Measurements from ENCODE around the gene PPP4R3A. TPM values are rescaled to one million over a fixed set of nuclear protein-coding genes. Genes with fewer than 3 reads are reported as not detected.
A peak's percentile ranks its signal among the peaks of the same experiment; 100 is the strongest.

PPP4R3A gene
- total and polyA plus RNA-seq, 2 of the 4 experiments (the other 2 are of a cell fraction), result 28.2 to 28.9 TPM

DNA sequence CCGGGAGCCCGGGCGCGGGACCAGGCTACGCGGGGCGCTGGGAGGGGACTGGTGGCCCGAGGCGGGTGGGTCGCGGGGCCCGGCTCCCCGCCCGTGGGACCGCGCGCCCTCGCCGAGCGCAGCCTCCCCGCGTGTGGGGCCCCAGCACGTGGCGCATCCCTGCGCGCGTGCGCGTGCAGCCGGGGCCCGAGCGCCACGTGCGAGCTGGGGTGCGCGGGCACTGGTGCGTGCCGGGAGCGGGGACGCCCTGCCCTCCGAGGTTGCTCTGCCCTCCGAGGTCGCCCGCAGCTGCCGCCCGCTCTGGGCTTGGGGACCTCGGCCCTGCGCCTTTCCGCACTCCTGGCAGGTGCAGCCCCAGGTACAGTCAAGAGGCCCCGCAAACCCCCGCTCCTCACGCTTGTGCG lies 92.1 kb downstream of the PPP4R3A start:
- H2BK15ac ChIP-seq (ENCODE audit: low read depth, low read length), result no peak overlapping the region
- no peak overlapping the region for H3K27ac ChIP-seq (ENCODE audit: insufficient read depth, low read length)
- no peak for DNase-seq
- H3K56ac ChIP-seq (ENCODE audit: extremely low read depth, insufficient read depth, low read length), result no peak overlapping the region
- intact Hi-C loops (cut with micrococcal nuclease) (loop anchor here (1.0 kb wide), 1 partner anchor 95 kb away; no protein-coding TSS in a partner anchor), dilution Hi-C loops (cut with HindIII; ENCODE audit: low sequenced_read_pairs, unreplicated experiment) (no loop called here), in situ Hi-C loops (cut with MboI; ENCODE audit: low sequenced_read_pairs) (no loop called here)
- H3K36me3 ChIP-seq (ENCODE audit: control insufficient read depth, insufficient read depth, low read length), result no peaks in the 10 kb centered on the region
- no peak overlapping the region for H2BK5ac ChIP-seq (ENCODE audit: low read depth, low read length, poor library complexity, severe bottlenecking)
- H2BK120ac ChIP-seq (ENCODE audit: low read depth, low read length), result no peak overlapping the region
- TF ChIP-seq POLR2A (IDR thresholded peaks at IDR 0.05; ENCODE audit: low read depth, low read length) (no peak), FOS (IDR thresholded peaks at IDR 0.05; ENCODE audit: low read depth, low read length) (no peak), BHLHE40 (IDR thresholded peaks at IDR 0.05; ENCODE audit: low read depth, low read length) (0 out of 2 replicates have a peak, but pooled peaks have one; percentile 7), RAD21 (IDR thresholded peaks at IDR 0.05; ENCODE audit: low read length) (no peak), MAFK (IDR thresholded peaks at IDR 0.05; ENCODE audit: low read depth, low read length) (no peak), CEBPB (IDR thresholded peaks at IDR 0.05; ENCODE audit: low read depth, low read length) (no peak), NFE2L2 (IDR thresholded peaks at IDR 0.05; ENCODE audit: low read depth, low read length) (no peak), MAZ (IDR thresholded peaks at IDR 0.05; ENCODE audit: borderline replicate concordance, low read depth, low read length) (no peak), RCOR1 (IDR thresholded peaks at IDR 0.05; ENCODE audit: insufficient replicate concordance, low read length) (no peak), RFX5 (IDR thresholded peaks at IDR 0.05; ENCODE audit: low read depth, low read length) (no peak), CTCF (conservative IDR thresholded peaks at IDR 0.05; ENCODE audit: low read depth, low read length) (no peak)
- TF ChIP-seq, protein P1, sequence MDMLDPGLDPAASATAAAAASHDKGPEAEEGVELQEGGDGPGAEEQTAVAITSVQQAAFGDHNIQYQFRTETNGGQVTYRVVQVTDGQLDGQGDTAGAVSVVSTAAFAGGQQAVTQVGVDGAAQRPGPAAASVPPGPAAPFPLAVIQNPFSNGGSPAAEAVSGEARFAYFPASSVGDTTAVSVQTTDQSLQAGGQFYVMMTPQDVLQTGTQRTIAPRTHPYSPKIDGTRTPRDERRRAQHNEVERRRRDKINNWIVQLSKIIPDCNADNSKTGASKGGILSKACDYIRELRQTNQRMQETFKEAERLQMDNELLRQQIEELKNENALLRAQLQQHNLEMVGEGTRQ (IDR thresholded peaks at IDR 0.05; ENCODE audit: low read depth, low read length), result peak; percentile 55; the same call in 1 of the 2 replicates
- ATAC-seq (ENCODE audit: low read depth), result peak; percentile 21
- CTCF ChIA-PET, result interaction anchor here (0.6 to 2.5 kb wide), 3 partner anchors 32 to 94 kb away, joined by 4 to 9 read pairs (median 7); no protein-coding TSS in a partner anchor
- no peak overlapping the region for H3K4me3 ChIP-seq (ENCODE audit: insufficient read depth, low read depth, low read length)
- no peaks in the 10 kb centered on the region for H3K9me3 ChIP-seq (ENCODE audit: control insufficient read depth, insufficient read depth, low read length)
- no peak overlapping the region for H4K91ac ChIP-seq (ENCODE audit: insufficient read depth, low read depth, low read length)
- H3K23ac ChIP-seq (ENCODE audit: low read depth, low read length), result no peak overlapping the region
- no peak overlapping the region for H3K4ac ChIP-seq (ENCODE audit: low read depth, low read length)
- no peak overlapping the region for H4K5ac ChIP-seq (ENCODE audit: low read depth, low read length)
- no peak overlapping the region for H2AK5ac ChIP-seq (ENCODE audit: low read depth, low read length)
- WGBS, 2 experiments (ENCODE audit: extremely low coverage in 2 of 2, insufficient read length in 1 of 2), result 1% methylated on average over 23 of the region's 53 CpGs; no CpG with 5 or more reads in 1 of the 2 experiments
- no peak overlapping the region for H3K14ac ChIP-seq (replicated peaks; ENCODE audit: low read depth, low read length)
- H2AK9ac ChIP-seq (replicated peaks; ENCODE audit: low read depth, low read length, poor library complexity), result peak overlapping the region; percentile 37
- no peak overlapping the region for H3K9ac ChIP-seq (ENCODE audit: low read depth, low read length)
- no TSS peak for BruUV-seq (replicated peaks)
- no peaks in the 10 kb centered on the region for H3K79me1 ChIP-seq (ENCODE audit: low read depth in 1 of 2, low read length in 2 of 2)
- no peaks in the 10 kb centered on the region for H3K9me1 ChIP-seq (ENCODE audit: insufficient read depth, low read length)
- no peak overlapping the region for H3K18ac ChIP-seq (ENCODE audit: low read depth, low read length)
- peak overlapping the region; percentile 22; the same call in 1 of the 2 replicates for H3K4me2 ChIP-seq (ENCODE audit: low read depth, low read length)
- POLR2A ChIA-PET (ENCODE audit: unreplicated experiment), result no interaction called here
- H3K27me3 ChIP-seq (ENCODE audit: control insufficient read depth, insufficient read depth, low read length), result peaks cover 39% of the 10 kb centered on the region
- H4K8ac ChIP-seq (ENCODE audit: low read depth in 2 of 2, low read length in 2 of 2), result no peak overlapping the region
- H2AFZ ChIP-seq (replicated peaks; ENCODE audit: low read length, poor library complexity), result peak overlapping the region; percentile 77
- H2BK20ac ChIP-seq (ENCODE audit: low read depth, low read length), result no peak overlapping the region
- no peaks in the 10 kb centered on the region for H4K20me1 ChIP-seq (ENCODE audit: insufficient read depth, low read length)
- no peaks in the 10 kb centered on the region for H3K4me1 ChIP-seq (ENCODE audit: control insufficient read depth, insufficient read depth, low read length)

All from IMR-90 (cell line).